Measurements from ENCODE around the gene SEC14L3.

Gene SEC14L3

DNA sequence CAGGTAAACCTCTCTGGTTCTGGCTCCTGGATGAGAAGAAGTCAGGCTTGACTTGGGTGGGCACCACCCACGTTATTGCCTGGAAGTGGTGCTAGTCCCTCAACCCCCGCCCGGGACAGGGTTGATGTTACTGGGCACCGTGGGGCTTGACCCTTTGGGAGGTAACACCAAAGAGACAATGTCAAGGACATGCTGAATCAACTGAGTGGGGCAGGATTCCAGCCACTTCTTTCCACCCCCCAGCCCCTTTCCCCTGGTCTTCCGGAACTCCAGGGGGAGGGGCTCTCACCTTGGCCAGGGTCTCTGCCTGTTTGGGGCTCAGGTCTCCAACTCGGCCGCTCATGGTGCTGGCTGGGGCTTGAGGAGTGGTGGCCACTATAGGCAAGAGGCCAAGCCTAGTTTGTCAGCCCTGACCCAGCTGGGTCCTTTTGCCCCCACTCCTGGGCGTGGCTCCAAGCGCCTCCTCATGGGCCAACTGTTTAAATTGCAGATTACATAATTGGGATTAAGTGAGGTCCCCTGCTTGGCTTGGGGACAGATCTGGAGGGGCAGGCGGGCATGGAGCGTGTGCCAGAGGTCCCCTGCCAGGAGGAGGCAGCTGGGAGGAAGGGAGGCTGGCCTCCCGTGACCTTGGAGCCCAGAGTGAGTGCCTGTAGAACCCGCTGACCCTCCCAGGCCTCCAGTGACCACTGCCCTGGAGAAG is at the start of gene SEC14L3:
Gene SEC14L3, minus strand, starts transcription at position 402 of the 703 bp plus-strand sequence. Its CDS starts 59 bp downstream, at position 343.
- DNase-seq (ENCODE audit: low read depth in 1 of 2, low spot score in 1 of 2) = no peak

DNA sequence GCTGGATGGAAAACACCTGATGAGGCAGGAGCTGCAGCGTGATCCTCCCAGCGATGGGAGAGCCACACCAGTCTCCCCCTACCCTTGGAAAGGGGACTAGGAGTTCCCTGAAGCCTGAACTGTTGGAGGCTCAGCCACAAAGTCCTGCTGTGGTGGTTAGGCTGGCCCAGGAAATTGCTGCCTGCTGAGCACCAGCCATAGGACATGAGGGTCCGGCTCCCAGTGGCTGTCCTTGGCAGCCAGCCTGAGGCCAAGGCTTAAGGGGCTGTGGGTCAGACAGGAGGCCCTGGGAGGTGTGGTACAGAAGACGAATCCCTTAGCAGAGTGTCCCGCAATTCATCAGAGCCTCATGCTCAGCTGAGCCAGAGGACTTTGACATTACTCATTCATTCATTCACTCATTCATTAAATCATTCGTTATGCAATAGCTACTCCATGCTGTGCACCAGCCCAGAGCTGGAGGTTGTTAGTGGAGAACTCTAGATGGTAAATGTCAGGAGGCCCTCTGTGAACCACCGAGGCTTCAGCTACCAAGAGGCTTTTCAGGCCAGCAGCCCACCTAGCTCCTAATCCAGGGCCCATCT is 48.1 kb upstream of the SEC14L3 start:
- DNase-seq (ENCODE audit: low read depth in 1 of 2, low spot score in 1 of 2) = no peak

- DNase-seq (ENCODE audit: low read depth in 1 of 2, low spot score in 1 of 2) = no peak
Measured at GRCh38 chr22:30516731-30517130, 44.9 kb upstream of the SEC14L3 start.

- DNase-seq (ENCODE audit: low read depth in 1 of 2, low spot score in 1 of 2) = no peak
Measured at GRCh38 chr22:30516273-30516672, 44.5 kb upstream of the SEC14L3 start.

GRCh38 chr22:30514252-30514651 is 42.4 kb upstream of the SEC14L3 start:
- DNase-seq (ENCODE audit: low read depth in 1 of 2, low spot score in 1 of 2) = no peak

DNA sequence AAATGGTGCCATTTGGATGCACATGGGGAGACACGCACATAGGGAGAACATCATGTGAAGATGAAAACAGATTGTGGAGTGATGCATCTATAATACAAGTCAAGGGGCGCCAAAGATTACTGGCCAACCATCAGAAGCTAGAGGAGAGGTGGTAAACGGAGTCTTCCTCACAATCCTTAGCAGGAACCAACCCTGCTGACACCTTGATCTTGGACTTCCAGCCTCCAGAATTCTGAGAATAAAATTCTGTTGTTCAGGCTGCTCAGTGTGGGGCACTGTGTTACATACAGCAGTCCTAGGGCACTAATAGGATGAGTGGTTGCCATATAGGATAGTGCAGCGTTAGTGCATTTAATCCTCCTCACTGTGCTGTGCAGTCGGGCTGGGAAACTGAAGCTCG is 41.6 kb upstream of the SEC14L3 start:
- DNase-seq (ENCODE audit: low read depth in 1 of 2, low spot score in 1 of 2) = no peak

GRCh38 chr22:30511911-30512310 is 40.1 kb upstream of the SEC14L3 start:
- DNase-seq (ENCODE audit: low read depth in 1 of 2, low spot score in 1 of 2) = no peak

DNA sequence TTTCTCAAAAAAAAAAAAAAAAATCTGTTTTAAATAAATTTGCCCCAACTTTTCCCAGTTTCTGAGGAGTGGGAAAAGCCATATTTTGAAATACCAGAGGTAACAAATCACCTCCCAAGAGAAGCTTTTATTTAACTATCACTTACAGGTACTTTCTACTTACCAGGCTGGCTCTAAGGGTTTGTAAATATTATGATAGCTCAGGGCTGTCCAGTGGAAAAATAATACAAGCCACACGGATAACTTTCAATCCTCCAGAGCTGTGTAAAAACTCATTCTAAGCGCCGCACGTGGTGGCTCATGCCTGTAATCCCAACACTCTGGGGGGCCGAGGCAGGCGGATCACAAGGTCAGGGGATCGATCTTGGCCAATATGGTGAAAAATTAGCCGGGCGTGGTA is 39.3 kb upstream of the SEC14L3 start:
- no peak for DNase-seq (ENCODE audit: low read depth in 1 of 2, low spot score in 1 of 2)

DNA sequence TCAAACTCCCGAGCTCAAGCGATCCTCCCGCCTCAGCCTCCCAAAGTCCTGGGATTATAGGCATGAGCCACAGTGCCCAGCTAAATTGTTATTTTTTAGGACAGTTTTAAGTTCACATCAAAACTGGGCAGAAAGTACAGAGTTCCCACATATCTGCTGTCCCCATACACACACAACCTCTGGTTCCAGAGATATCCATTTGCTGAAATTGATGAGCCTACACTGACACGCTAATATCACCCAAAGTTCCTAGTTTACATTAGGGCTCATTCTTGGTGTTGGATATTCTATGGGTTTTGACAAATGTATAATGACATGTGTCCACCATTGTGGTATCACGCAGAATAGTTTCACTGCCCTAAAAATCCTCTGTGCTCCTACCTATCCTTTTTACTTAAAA is 36.4 kb upstream of the SEC14L3 start:
- DNase-seq (ENCODE audit: low read depth in 1 of 2, low spot score in 1 of 2) = no peak

- DNase-seq (ENCODE audit: low read depth in 1 of 2, low spot score in 1 of 2) = no peak
Measured at GRCh38 chr22:30507670-30508069, 35.9 kb upstream of the SEC14L3 start.

- no peak for DNase-seq (ENCODE audit: low read depth in 1 of 2, low spot score in 1 of 2)
Measured at GRCh38 chr22:30506507-30506968, 34.7 kb upstream of the SEC14L3 start.

DNA sequence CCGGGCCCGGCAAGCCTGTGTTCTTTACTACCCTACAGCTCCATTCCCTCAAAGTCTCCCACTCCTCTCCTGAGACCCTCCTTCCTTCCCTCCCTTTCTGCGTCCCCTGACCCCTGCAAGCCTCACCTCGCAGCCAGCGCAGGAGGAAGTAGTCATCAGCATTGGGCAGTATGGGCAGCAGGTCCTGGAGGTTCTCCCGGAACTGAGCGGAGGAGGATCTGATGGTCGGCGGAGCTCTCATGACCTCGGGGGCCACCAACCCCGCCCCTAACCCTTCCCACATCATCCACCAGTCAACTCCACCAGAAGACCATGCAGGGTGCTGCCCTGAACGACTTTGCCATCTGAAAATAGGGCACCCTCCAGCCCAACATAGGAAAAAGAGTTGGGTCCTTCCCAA is 31.7 kb upstream of the SEC14L3 start:
- no peak for DNase-seq (ENCODE audit: low read depth in 1 of 2, low spot score in 1 of 2)

DNA sequence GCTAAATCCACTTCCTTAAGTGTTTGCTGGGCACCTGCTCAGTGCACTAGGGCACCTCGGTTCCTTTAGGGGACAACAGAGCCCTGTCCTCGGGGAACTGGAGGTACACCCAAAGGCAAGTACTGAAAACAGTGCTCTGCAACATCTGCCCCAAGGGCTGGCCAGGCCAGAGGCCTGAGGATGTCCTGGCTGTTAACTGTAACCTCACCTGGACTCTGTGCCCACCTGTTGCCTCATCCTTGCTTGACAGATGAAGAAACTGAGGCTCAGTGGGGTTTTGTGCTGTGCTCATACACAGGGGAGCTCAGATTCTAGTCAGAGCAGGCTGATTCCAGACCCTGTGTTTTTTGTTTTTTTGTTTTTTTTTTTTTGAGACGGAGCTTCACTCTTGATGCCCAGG is 31.1 kb upstream of the SEC14L3 start:
- DNase-seq (ENCODE audit: low read depth in 1 of 2, low spot score in 1 of 2) = no peak

DNA sequence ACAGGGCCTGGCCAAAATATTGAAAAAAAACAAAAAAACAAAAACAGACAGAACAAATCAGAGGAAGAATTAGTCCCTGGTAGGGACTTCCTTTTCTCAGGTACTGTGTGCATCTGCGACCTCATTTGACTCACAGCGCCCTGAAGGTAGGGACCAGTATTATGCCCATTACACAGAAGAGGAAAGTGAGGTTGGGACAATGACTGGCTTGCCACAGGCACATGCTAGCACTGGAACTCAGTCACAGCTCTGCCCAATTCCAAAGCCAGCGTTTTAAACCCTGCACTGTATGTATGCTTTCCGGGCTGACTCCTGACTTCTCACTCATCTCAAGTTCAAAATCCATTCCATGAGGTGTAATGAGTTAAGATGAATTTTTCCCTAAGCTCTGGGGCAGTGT is 30.3 kb upstream of the SEC14L3 start:
- no peak for DNase-seq (ENCODE audit: low read depth in 1 of 2, low spot score in 1 of 2)

DNA sequence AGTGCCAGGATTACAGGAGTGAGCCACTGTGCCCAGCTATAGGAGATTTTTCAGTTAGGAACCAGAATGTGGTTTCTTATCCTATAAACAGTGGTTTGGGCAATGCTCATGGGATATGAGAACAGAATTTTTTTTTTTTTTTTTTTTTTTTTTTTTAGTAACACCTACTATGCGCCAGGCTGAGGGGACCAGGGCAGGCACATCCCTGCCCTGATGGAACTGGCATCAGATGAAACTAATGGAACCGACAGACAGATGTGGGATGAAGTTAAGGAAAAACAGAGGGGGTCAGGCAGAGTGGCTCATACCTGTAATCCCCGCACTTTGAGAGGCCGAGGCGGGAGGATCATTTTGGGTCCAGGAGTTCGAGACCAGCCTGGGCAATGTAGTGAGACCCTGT is 28.8 kb upstream of the SEC14L3 start:
- no peak for DNase-seq (ENCODE audit: low read depth in 1 of 2, low spot score in 1 of 2)

GRCh38 chr22:30497466-30498150 is 25.8 kb upstream of the SEC14L3 start:
- no peak for DNase-seq (ENCODE audit: low read depth in 1 of 2, low spot score in 1 of 2)

DNA sequence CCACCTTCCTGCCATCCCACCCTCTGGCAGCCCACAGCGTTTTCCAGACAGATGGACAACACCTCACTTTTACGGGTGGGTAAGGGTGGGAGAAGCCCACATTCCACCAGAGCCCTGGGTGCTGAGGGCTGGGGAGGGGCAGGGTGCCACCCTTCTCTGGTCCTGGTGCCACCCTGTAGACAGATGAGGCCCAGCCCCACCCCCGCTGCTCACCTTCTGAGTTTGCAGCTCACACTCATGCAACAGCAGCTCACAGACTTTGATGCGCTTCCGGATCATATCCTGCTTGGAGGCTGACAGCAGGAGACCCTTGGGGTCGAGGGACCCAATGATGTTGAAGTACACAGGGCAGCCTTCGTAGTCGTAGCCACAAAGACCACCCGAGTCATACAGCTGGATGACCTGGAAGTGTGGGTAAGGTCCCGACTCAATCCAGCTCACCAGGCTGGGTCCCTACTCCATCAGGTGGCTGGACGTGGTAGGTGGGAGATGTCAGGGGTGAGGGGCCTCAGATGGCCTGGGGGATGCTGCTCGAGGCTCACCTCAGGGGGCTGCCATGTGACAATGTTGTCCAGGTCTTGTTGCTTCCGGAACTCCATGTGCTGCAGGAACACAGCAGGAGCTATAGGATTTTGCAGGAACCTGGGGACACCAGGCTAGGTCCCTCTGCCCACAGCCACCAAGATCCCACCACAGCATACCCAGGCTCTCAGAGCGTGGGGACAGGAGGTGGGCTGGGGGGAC is 23.4 kb upstream of the SEC14L3 start:
- no peak for DNase-seq (ENCODE audit: low read depth in 1 of 2, low spot score in 1 of 2)

DNA sequence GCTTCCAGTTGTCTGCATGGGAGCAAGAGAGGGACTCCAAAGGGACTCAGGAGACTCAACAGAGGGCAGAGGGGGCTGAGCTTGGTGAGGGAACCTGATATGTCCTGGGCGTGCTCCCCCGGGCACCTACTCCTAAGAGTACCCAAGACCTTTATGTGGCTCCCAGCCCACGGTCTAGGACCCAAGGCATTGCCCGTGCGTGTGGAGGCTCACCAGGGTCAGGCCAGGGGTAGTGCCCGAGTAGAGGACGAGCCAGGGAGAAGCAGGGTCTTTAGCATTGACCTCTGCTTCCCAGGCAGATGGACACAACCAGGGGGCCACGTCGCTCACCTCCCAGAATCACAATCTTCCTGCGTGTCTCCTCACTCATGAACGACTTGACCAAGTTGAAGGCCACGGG is 20.3 kb upstream of the SEC14L3 start:
- no peak for DNase-seq (ENCODE audit: low read depth in 1 of 2, low spot score in 1 of 2)

GRCh38 chr22:30491381-30491780 is 19.6 kb upstream of the SEC14L3 start:
- DNase-seq (ENCODE audit: low read depth in 1 of 2, low spot score in 1 of 2) = no peak

DNA sequence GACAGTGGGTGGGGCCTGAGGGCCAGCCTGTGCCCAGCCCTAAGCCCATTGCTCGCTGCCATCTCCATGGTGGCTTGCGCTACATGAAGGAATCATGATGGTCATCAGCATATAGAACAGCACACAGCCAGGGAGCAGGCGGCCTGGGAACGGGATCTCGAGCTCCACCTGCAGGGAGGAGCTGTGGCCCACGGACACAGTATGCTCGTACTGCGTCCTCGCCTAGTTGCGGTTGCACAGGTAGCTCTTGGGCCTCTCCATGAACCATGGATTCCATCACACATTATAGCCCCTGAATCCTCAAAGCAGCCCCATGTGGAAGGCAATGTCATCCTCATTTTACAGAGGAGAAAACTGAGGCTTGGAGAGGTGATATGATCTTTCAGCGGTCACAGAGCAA is 18.6 kb upstream of the SEC14L3 start:
- no peak for DNase-seq (ENCODE audit: low read depth in 1 of 2, low spot score in 1 of 2)

DNA sequence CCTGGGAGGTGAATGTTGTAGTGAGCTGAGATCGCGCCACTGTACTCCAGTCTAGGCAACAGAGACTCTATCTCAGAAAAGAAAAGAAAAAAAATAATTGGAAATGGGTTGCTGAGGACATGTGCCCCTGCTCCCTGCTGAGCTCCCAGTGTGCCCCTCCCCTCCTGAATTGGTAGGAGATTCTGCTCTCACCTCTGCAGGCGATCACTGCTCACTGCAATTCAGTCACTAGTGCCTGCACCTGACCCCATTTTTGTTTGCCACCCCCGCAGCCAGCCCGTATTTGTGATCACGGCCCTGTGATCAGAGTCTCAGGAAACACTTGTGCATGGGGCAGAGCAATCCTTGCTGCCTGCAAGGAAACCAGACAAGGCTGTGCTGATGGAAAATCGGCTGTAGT is 16.3 kb upstream of the SEC14L3 start:
- DNase-seq (ENCODE audit: low read depth in 1 of 2, low spot score in 1 of 2) = no peak

GRCh38 chr22:30486661-30487115 is 14.9 kb upstream of the SEC14L3 start:
- no peak for DNase-seq (ENCODE audit: low read depth in 1 of 2, low spot score in 1 of 2)
